T-cell (primary cell): ENCODE data around the gene LRIF1. TPM values are rescaled to one million over a fixed set of nuclear protein-coding genes. Genes with fewer than 3 reads are reported as not detected.
A peak's percentile ranks its signal among the peaks of the same experiment; 100 is the strongest.

Source experiments
- ATAC-seq, 4 experiments: fragments of 200-7000 bp in 3 of 4; fragments of 150-1000 bp in 1 of 4; cut with Tn5 transposase; replicated peaks in 1 of 4; 1 replicate in 3 of 4; 2 replicates in 1 of 4; pipeline ENCODE4 v1.10.0; 2021; ENCODE audit warnings: moderate library complexity in 3 of 4, mild to moderate bottlenecking in 2 of 4, moderate number of reproducible peaks in 1 of 4
- CTCF ChIA-PET, 2 donors: fragments of 300-600 bp; sonication (Branson Sonifier 250); formaldehyde crosslinking; loops; one replicate each; lab custom pipeline; 2022; ENCODE audit warnings: antibody characterized with exemption in 2 of 2; lab: Charles Lee
- POLR2A ChIA-PET, 2 donors: fragments of 300-600 bp; sonication (Branson Sonifier 250); formaldehyde crosslinking; loops; one replicate each; lab custom pipeline; 2022; ENCODE audit warnings: antibody characterized with exemption in 2 of 2; lab: Charles Lee
- DNase-seq, 35 experiments: peaks; one replicate each; pipeline versions ENCODE4 v3.0.0 to v3.0.0-alpha.2; 2013 to 2023
- H3K27ac ChIP-seq: one replicate; pipeline ENCODE4 v1.5.1; 2013; ENCODE audit warnings: low read length
- H3K27me3 ChIP-seq, 2 experiments: replicated peaks in 1 of 2; 1 replicate in 1 of 2; 2 replicates in 1 of 2; pipeline versions ENCODE4 v1.6.1 to v1.7.0; 2013; ENCODE audit warnings: low read length in 1 of 2, mixed read lengths in 1 of 2; ENCODE audit not compliant: control insufficient read depth in 2 of 2, insufficient read depth in 2 of 2; ENCODE audit errors: extremely low read depth in 1 of 2
- H3K36me3 ChIP-seq, 2 donors: 1 replicate in 1 of 2; 2 replicates in 1 of 2; pipeline versions ENCODE4 v1.6.1 to v1.7.0; 2013; ENCODE audit warnings: low read length in 1 of 2; ENCODE audit not compliant: control insufficient read depth in 2 of 2, insufficient read depth in 1 of 2; ENCODE audit errors: extremely low read depth in 1 of 2
- H3K4me1 ChIP-seq, 2 experiments: 1 replicate in 1 of 2; 2 replicates in 1 of 2; pipeline versions ENCODE4 v1.6.1 to v1.7.0; 2013; ENCODE audit warnings: low read length in 2 of 2, mixed read lengths in 1 of 2; ENCODE audit not compliant: insufficient read depth in 2 of 2, control insufficient read depth in 1 of 2; ENCODE audit errors: extremely low read depth in 1 of 2
- H3K4me3 ChIP-seq, 2 donors: 1 replicate in 1 of 2; 2 replicates in 1 of 2; pipeline versions ENCODE4 v1.5.1 to v1.7.0; 2013; ENCODE audit warnings: mild to moderate bottlenecking in 2 of 2, low read length in 1 of 2, moderate library complexity in 1 of 2; ENCODE audit not compliant: control insufficient read depth in 1 of 2; ENCODE audit errors: extremely low read depth in 1 of 2
- H3K9me3 ChIP-seq: 2 replicates; pipeline ENCODE4 v1.7.0; 2013
- H3K27ac Mint-ChIP-seq, 2 donors: one replicate each; pipeline ENCODE4 v1.8.0; 2020 to 2021; ENCODE audit warnings: mild to moderate bottlenecking in 2 of 2, mixed read lengths in 2 of 2
- H3K27me3 Mint-ChIP-seq, 2 donors: one replicate each; pipeline ENCODE4 v1.8.0; 2021 to 2022; ENCODE audit warnings: mixed read lengths in 2 of 2
- H3K36me3 Mint-ChIP-seq: one replicate; pipeline ENCODE4 v1.8.0; 2021; ENCODE audit warnings: mixed read lengths
- H3K4me1 Mint-ChIP-seq, 3 donors: one replicate each; pipeline ENCODE4 v1.8.0; 2020 to 2022; ENCODE audit warnings: mixed read lengths in 3 of 3, mild to moderate bottlenecking in 1 of 3
- H3K4me3 Mint-ChIP-seq, 3 donors: one replicate each; pipeline ENCODE4 v1.8.0; 2020 to 2022; ENCODE audit warnings: mild to moderate bottlenecking in 3 of 3, mixed read lengths in 3 of 3, moderate library complexity in 3 of 3
- H3K9me3 Mint-ChIP-seq, 3 donors: one replicate each; pipeline ENCODE4 v1.8.0; 2020 to 2022; ENCODE audit warnings: mixed read lengths in 3 of 3
- WGBS: methylation state at CpG from one replicate; pipeline ENCODE4 v1.1.5; 2013; ENCODE audit warnings: missing lambda C conversion rate; ENCODE audit not compliant: insufficient coverage; 5-methylcytosine and 5-hydroxymethylcytosine counted together
- total RNA-seq, 35 experiments: library from RNA in 6 of 35; stranded (reverse) in 6 of 35; fragments of 120-200 nt in 1 of 35; gene quantifications; one replicate each; pipeline versions ENCODE4 v1.2.1 to v1.2.4 and lab custom pipeline; 2013 to 2026

Gene LRIF1
- total RNA-seq, 5 donors from 2014 or later (not counting 1 experiment from before 2014, with no cell fraction given): 6.4 to 23.8 (median 19.9) TPM

DNA sequence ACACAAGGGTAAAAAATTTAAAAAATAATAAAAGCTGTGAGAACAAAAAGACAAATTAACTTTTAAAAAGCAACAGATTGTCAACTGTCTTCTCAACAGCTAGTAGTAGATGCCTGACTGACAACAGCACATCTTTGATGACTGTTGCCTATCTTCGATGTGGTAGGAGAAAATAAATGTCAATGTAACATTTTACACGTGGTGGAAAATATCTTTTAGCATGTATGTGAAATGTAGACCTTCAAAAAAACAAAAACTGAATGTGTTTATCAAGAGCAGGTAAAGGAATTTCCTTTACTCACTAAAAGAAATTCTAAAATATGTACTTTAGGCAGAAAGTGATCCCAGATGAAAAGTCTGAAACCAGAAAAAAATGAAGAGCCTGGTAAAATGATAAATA, 47.9 kb downstream of the LRIF1 start:
- H3K9me3 Mint-ChIP-seq: peaks cover 10 to 31% (median 11%) of the 10 kb centered on the region in 3 donors
- peaks cover 8% of the 10 kb centered on the region for H3K36me3 Mint-ChIP-seq
- Histone ChIP-seq H3K27me3 (no peaks in the 10 kb centered on the region), H3K9me3 (no peaks in the 10 kb centered on the region), H3K4me1 (peaks cover 0 to 6% of the 10 kb centered on the region in 2 experiments), H3K4me3 (no peak overlapping the region), H3K36me3 (no peaks in the 10 kb centered on the region), H3K27ac (no peak overlapping the region)
- DNase-seq (no peak), ATAC-seq (no peak)
- no peak overlapping the region for H3K27ac Mint-ChIP-seq
- WGBS: no CpG with 5 or more reads among the region's 2 CpGs
- H3K4me1 Mint-ChIP-seq: peaks cover 12 to 16% (median 15%) of the 10 kb centered on the region in 3 donors
- CTCF ChIA-PET: no interaction called here
- H3K4me3 Mint-ChIP-seq: no peak overlapping the region
- peaks cover 0 to 3% of the 10 kb centered on the region in 2 donors for H3K27me3 Mint-ChIP-seq
- POLR2A ChIA-PET: no interaction called here

- Histone ChIP-seq H3K36me3 (no peaks in the 10 kb centered on the region), H3K9me3 (no peaks in the 10 kb centered on the region), H3K27me3 (no peaks in the 10 kb centered on the region), H3K27ac (no peak overlapping the region), H3K4me3 (no peak overlapping the region), H3K4me1 (peaks cover 0 to 6% of the 10 kb centered on the region in 2 experiments)
- Mint-ChIP-seq H3K36me3 (peaks cover 4% of the 10 kb centered on the region), H3K27me3 (peaks cover 0 to 3% of the 10 kb centered on the region in 2 donors), H3K27ac (no peak overlapping the region), H3K9me3 (peaks cover 11 to 40% (median 11%) of the 10 kb centered on the region in 3 donors), H3K4me1 (peaks cover 12 to 16% (median 15%) of the 10 kb centered on the region in 3 donors), H3K4me3 (no peak overlapping the region)
- ATAC-seq (no peak), DNase-seq (no peak)
- ChIA-PET CTCF (no interaction called here), POLR2A (no interaction called here)
- no CpG with 5 or more reads among the region's 3 CpGs for WGBS
Observed at GRCh38 chr1:110914676-110915075, 49.0 kb downstream of the LRIF1 start.

DNA sequence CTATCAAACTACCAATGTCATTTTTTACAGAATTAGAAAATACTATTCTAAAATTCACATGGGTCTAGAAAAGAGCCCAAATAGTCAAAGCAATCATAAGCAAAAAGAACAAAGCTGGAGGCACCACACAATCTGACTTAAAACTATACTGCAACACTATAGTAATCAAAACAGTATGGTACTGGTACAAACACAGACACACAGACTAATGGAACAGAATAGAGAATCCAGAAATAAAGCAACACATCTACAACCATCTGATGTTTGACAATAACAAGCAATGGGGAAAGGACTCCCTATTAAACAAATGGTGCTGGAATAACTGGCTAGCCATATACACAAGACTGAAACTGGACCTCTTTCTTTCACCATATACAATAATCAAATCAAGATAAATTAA, 50.9 kb downstream of the LRIF1 start:
- Mint-ChIP-seq H3K27ac (no peak overlapping the region), H3K36me3 (no peaks in the 10 kb centered on the region), H3K4me1 (peaks cover 12 to 16% (median 15%) of the 10 kb centered on the region in 3 donors), H3K9me3 (peaks cover 12 to 55% (median 14%) of the 10 kb centered on the region in 3 donors), H3K4me3 (no peak overlapping the region), H3K27me3 (peaks cover 0 to 3% of the 10 kb centered on the region in 2 donors)
- no peak for ATAC-seq
- Histone ChIP-seq H3K36me3 (no peaks in the 10 kb centered on the region), H3K9me3 (no peaks in the 10 kb centered on the region), H3K27ac (no peak overlapping the region), H3K4me3 (no peak overlapping the region), H3K27me3 (no peaks in the 10 kb centered on the region), H3K4me1 (peaks cover 0 to 6% of the 10 kb centered on the region in 2 experiments)
- ChIA-PET CTCF (no interaction called here), POLR2A (no interaction called here)
- no peak for DNase-seq

DNA sequence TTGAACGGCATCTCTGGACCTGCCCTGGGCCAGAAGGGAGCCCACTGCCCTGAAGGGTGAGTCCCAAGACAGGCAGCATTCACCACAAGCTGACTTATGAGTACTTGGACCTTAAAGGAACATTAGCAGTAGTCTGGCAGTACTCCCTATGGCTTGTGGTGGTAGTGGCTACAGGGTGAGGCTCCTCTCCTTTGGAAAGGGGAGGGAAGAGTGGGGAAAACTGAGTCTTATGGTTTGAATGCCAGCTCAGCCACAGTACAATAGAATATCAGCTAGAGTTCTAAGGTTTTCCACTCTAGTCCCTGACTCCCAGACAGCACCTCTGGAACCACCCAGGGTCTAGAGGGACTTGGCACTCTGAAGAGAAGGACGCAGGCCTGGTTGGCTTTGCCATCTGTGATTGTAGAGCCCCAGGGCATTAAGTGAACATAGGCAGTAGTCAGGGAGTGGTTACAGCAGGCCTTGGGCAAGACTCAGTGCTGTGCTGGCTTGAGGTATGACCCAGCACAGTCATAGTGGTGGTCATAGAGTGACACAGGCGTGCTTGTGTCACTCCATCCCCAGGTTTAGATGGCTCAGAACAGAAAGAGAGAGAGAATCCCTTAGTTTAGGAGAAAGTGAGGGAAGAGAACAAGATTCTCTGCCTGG, 59.7 kb downstream of the LRIF1 start:
- no peak overlapping the region for H3K27ac ChIP-seq
- ATAC-seq (peak in 3 of 4 experiments; percentile 21 to 32 (median 30)), DNase-seq (no peak)
- Mint-ChIP-seq H3K27me3 (no peaks in the 10 kb centered on the region), H3K4me1 (peaks cover 6 to 29% (median 23%) of the 10 kb centered on the region in 3 donors), H3K9me3 (peaks cover 6 to 38% (median 10%) of the 10 kb centered on the region in 3 donors), H3K27ac (peak overlapping the region; percentile 65 to 80), H3K36me3 (peaks cover 48% of the 10 kb centered on the region), H3K4me3 (no peak overlapping the region)
- POLR2A ChIA-PET: no interaction called here
- peaks cover 7 to 27% of the 10 kb centered on the region in 2 donors for H3K36me3 ChIP-seq
- H3K4me3 ChIP-seq: no peak overlapping the region
- WGBS: 90% methylated on average over 2 of the region's 3 CpGs
- CTCF ChIA-PET: interaction anchor here in 1 of 2 donors (0.5 kb wide), 1 partner anchor 13 kb away, joined by 3 read pairs; no protein-coding TSS in a partner anchor
- no peaks in the 10 kb centered on the region for H3K27me3 ChIP-seq
- no peaks in the 10 kb centered on the region for H3K9me3 ChIP-seq
- H3K4me1 ChIP-seq: no peaks in the 10 kb centered on the region

DNA sequence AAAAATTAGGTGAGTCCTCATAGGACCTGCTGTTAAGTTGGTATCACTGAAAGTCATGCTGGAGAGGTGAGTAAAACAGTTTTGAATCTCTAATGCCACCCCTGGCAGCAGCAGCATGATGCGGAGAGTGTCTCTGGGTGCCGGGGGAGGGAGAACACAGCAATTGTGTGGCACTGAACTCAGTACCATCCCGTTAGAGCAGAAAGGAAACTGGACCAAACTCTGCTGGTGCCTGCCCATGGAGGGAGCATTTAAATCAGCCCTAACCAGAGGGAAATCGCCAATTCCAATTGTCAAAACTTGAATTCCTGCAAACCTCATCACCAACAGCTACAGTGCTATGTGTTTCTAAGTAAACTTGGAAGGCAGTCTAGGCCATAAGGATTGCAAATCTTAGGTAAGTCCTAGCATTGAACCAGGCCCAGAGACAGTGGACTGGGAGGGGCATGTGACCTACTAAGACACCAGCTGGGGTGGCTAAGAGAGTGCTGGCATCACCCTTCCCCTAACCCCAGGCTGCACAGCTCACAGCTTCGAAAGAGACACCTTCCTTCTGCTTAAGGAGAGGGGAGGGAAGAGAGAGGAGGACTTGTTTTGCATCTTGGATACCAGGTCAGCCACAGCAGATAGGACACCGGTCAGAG, 60.8 kb downstream of the LRIF1 start:
- 75% methylated on average over 4 of the region's 6 CpGs for WGBS
- POLR2A ChIA-PET: no interaction called here
- Mint-ChIP-seq H3K4me3 (no peak overlapping the region), H3K27me3 (no peaks in the 10 kb centered on the region), H3K4me1 (peaks cover 14 to 39% (median 32%) of the 10 kb centered on the region in 3 donors), H3K36me3 (peaks cover 58% of the 10 kb centered on the region), H3K9me3 (peaks cover 6 to 29% (median 10%) of the 10 kb centered on the region in 3 donors), H3K27ac (peak overlapping the region; percentile 42 to 80)
- Histone ChIP-seq H3K27me3 (no peaks in the 10 kb centered on the region), H3K9me3 (no peaks in the 10 kb centered on the region), H3K36me3 (peaks cover 10 to 37% of the 10 kb centered on the region in 2 donors), H3K4me1 (no peaks in the 10 kb centered on the region), H3K4me3 (no peak overlapping the region), H3K27ac (no peak overlapping the region)
- CTCF ChIA-PET: no interaction called here
- no peak for DNase-seq
- peak in 3 of 4 experiments; percentile 11 to 15 (median 14) for ATAC-seq

DNA sequence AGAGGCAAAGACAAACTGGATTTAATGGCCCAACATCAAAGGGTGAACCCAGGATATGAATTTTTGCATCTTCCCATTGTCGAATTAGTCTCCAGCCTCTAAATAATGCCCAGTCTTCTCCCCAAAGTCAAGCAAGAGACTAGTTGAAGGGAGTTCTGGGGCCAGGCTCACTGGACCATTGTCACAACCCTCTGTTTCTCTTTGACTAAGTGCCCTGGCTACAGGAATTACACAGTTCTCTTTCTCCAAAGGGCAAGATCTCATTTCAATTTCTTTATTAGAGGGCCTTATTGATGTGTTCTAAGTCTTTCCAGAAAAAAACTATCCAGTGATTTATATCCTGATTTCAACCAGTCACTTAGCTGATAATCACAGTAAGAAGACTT, 64.3 kb downstream of the LRIF1 start:
- Mint-ChIP-seq H3K9me3 (peaks cover 2 to 8% (median 2%) of the 10 kb centered on the region in 3 donors), H3K36me3 (peaks cover 91% of the 10 kb centered on the region), H3K27ac (peak overlapping the region; percentile 68 to 89), H3K27me3 (no peaks in the 10 kb centered on the region), H3K4me1 (peaks cover 49 to 64% (median 63%) of the 10 kb centered on the region in 3 donors), H3K4me3 (no peak overlapping the region)
- no peaks in the 10 kb centered on the region for H3K9me3 ChIP-seq
- no peak for DNase-seq
- no peak for ATAC-seq
- POLR2A ChIA-PET: no interaction called here
- H3K4me3 ChIP-seq: no peak overlapping the region
- H3K36me3 ChIP-seq: peaks cover 10 to 70% of the 10 kb centered on the region in 2 donors
- H3K4me1 ChIP-seq: peaks cover 22 to 23% of the 10 kb centered on the region in 2 experiments
- no peak overlapping the region for H3K27ac ChIP-seq
- CTCF ChIA-PET: no interaction called here
- no peaks in the 10 kb centered on the region for H3K27me3 ChIP-seq
- no CpG with 5 or more reads among the region's 1 CpG for WGBS
